Measurements from ENCODE around the gene TMEM87B. TPM values are rescaled to one million over a fixed set of nuclear protein-coding genes. Genes with fewer than 3 reads are reported as not detected.

The TMEM87B gene
- total and polyA plus RNA-seq, 12 donors = 8.9 to 37.5 (median 29.1) TPM

- intact Hi-C loops (cut with DNase I) = no loop called here
- Histone ChIP-seq H3K4me3 (no peak overlapping the region), H3K27ac (no peak overlapping the region), H3K36me3 (replicated peaks in 1 of 2) (peaks cover 0 to 67% of the 10 kb centered on the region in 2 donors), H3K9me3 (replicated peaks in 1 of 3) (no peaks in the 10 kb centered on the region), H3K4me1 (replicated peaks in 1 of 2) (peaks cover 4 to 19% of the 10 kb centered on the region in 2 donors), H3K27me3 (no peaks in the 10 kb centered on the region)
- TF ChIP-seq POLR2A (IDR thresholded peaks at IDR 0.05) (no peak), CTCF (IDR thresholded peaks at IDR 0.05) (no peak)
- 85 to 99% (median 90%) methylated on average over 2 of the region's 2 CpGs for WGBS, 4 donors
- no peak for DNase-seq
Measured at GRCh38 chr2:112007493-112007892, 47.6 kb upstream of the TMEM87B start.

GRCh38 chr2:112008910-112009485, 46.1 kb upstream of the TMEM87B start:
- Histone ChIP-seq H3K4me3 (no peak overlapping the region), H3K27ac (no peak overlapping the region), H3K27me3 (no peaks in the 10 kb centered on the region), H3K9me3 (replicated peaks in 1 of 3) (no peaks in the 10 kb centered on the region), H3K36me3 (replicated peaks in 1 of 2) (peaks cover 0 to 68% of the 10 kb centered on the region in 2 donors), H3K4me1 (replicated peaks in 1 of 2) (peaks cover 4 to 14% of the 10 kb centered on the region in 2 donors)
- 81 to 85% (median 83%) methylated on average over 2 of the region's 2 CpGs for WGBS, 4 donors
- intact Hi-C loops (cut with DNase I) = no loop called here
- DNase-seq = no peak
- TF ChIP-seq POLR2A (IDR thresholded peaks at IDR 0.05) (no peak), CTCF (IDR thresholded peaks at IDR 0.05) (no peak)

- H3K36me3 ChIP-seq (replicated peaks in 1 of 2) = peaks cover 0 to 61% of the 10 kb centered on the region in 2 donors
- peak in 1 of 7 donors; percentile 14 for DNase-seq
- no peaks in the 10 kb centered on the region for H3K9me3 ChIP-seq (replicated peaks in 1 of 3)
- TF ChIP-seq CTCF (IDR thresholded peaks at IDR 0.05) = no peak
- no peak for TF ChIP-seq POLR2A (IDR thresholded peaks at IDR 0.05)
- H3K27ac ChIP-seq = no peak overlapping the region
- peaks cover 2 to 14% of the 10 kb centered on the region in 2 donors for H3K4me1 ChIP-seq (replicated peaks in 1 of 2)
- H3K27me3 ChIP-seq = no peaks in the 10 kb centered on the region
- WGBS, 4 donors = 63 to 83% (median 77%) methylated on average over 7 to 10 of the region's 10 CpGs
- H3K4me3 ChIP-seq = no peak overlapping the region
- intact Hi-C loops (cut with DNase I) = no loop called here
Measured at GRCh38 chr2:112010751-112011150, 44.3 kb upstream of the TMEM87B start.

- intact Hi-C loops (cut with DNase I) = no loop called here
- Histone ChIP-seq H3K27ac (no peak overlapping the region), H3K27me3 (no peaks in the 10 kb centered on the region), H3K4me1 (replicated peaks in 1 of 2) (peaks cover 0 to 13% of the 10 kb centered on the region in 2 donors), H3K4me3 (no peak overlapping the region), H3K36me3 (replicated peaks in 1 of 2) (peaks cover 0 to 66% of the 10 kb centered on the region in 2 donors), H3K9me3 (replicated peaks in 1 of 3) (no peaks in the 10 kb centered on the region)
- 62 to 88% (median 78%) methylated on average over 4 to 5 of the region's 5 CpGs for WGBS, 4 donors
- TF ChIP-seq CTCF (IDR thresholded peaks at IDR 0.05) = no peak
- no peak for TF ChIP-seq POLR2A (IDR thresholded peaks at IDR 0.05)
- no peak for DNase-seq
Measured at GRCh38 chr2:112012556-112012955, 42.5 kb upstream of the TMEM87B start.

Data from adrenal gland (tissue), 12 donors.